ENCODE data around the gene ZFYVE19. TPM values are rescaled to one million over a fixed set of nuclear protein-coding genes. Genes with fewer than 3 reads are reported as not detected.

Gene ZFYVE19
- total and polyA plus RNA-seq, 2 experiments from 2014 or later, result 8.5 to 22.7 TPM

- H3K4me1 ChIP-seq (ENCODE audit: insufficient read depth), result peaks cover 5% of the 10 kb centered on the region; the same call in 1 of the 2 replicates
- H3K36me3 Mint-ChIP-seq (ENCODE audit: low read depth), result no peaks in the 10 kb centered on the region
- H3K27ac Mint-ChIP-seq, result no peak overlapping the region
- 0 out of 3 replicates have a peak, but pooled peaks cover 3% of the 10 kb centered on the region for H3K9me3 Mint-ChIP-seq
- TF ChIP-seq NANOG (IDR thresholded peaks at IDR 0.05; ENCODE audit: borderline replicate concordance), result no peak
- TF ChIP-seq, protein P1, sequence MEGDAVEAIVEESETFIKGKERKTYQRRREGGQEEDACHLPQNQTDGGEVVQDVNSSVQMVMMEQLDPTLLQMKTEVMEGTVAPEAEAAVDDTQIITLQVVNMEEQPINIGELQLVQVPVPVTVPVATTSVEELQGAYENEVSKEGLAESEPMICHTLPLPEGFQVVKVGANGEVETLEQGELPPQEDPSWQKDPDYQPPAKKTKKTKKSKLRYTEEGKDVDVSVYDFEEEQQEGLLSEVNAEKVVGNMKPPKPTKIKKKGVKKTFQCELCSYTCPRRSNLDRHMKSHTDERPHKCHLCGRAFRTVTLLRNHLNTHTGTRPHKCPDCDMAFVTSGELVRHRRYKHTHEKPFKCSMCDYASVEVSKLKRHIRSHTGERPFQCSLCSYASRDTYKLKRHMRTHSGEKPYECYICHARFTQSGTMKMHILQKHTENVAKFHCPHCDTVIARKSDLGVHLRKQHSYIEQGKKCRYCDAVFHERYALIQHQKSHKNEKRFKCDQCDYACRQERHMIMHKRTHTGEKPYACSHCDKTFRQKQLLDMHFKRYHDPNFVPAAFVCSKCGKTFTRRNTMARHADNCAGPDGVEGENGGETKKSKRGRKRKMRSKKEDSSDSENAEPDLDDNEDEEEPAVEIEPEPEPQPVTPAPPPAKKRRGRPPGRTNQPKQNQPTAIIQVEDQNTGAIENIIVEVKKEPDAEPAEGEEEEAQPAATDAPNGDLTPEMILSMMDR (conservative IDR thresholded peaks at IDR 0.05; ENCODE audit: low read depth in 2 of 2), result no peak
- TF ChIP-seq ZNF331 (CRISPR knock-in tag; IDR thresholded peaks at IDR 0.05; ENCODE audit: low read depth), result no peak
- TF ChIP-seq ZNF462 (CRISPR knock-in tag; IDR thresholded peaks at IDR 0.05), result no peak
- TF ChIP-seq EZH2 (IDR thresholded peaks at IDR 0.05; ENCODE audit: low read depth, unreplicated experiment), result no peak
- TF ChIP-seq ZNF114 (CRISPR knock-in tag; IDR thresholded peaks at IDR 0.05), result no peak
- TF ChIP-seq CREB1 (CRISPR knock-in tag; IDR thresholded peaks at IDR 0.05; ENCODE audit: low read depth), result no peak
- TF ChIP-seq EZH2phosphoT487 (IDR thresholded peaks at IDR 0.05; ENCODE audit: unreplicated experiment), result no peak
- TF ChIP-seq, protein P2, sequence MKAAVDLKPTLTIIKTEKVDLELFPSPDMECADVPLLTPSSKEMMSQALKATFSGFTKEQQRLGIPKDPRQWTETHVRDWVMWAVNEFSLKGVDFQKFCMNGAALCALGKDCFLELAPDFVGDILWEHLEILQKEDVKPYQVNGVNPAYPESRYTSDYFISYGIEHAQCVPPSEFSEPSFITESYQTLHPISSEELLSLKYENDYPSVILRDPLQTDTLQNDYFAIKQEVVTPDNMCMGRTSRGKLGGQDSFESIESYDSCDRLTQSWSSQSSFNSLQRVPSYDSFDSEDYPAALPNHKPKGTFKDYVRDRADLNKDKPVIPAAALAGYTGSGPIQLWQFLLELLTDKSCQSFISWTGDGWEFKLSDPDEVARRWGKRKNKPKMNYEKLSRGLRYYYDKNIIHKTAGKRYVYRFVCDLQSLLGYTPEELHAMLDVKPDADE (IDR thresholded peaks at IDR 0.05), result no peak
- TF ChIP-seq, protein P3, sequence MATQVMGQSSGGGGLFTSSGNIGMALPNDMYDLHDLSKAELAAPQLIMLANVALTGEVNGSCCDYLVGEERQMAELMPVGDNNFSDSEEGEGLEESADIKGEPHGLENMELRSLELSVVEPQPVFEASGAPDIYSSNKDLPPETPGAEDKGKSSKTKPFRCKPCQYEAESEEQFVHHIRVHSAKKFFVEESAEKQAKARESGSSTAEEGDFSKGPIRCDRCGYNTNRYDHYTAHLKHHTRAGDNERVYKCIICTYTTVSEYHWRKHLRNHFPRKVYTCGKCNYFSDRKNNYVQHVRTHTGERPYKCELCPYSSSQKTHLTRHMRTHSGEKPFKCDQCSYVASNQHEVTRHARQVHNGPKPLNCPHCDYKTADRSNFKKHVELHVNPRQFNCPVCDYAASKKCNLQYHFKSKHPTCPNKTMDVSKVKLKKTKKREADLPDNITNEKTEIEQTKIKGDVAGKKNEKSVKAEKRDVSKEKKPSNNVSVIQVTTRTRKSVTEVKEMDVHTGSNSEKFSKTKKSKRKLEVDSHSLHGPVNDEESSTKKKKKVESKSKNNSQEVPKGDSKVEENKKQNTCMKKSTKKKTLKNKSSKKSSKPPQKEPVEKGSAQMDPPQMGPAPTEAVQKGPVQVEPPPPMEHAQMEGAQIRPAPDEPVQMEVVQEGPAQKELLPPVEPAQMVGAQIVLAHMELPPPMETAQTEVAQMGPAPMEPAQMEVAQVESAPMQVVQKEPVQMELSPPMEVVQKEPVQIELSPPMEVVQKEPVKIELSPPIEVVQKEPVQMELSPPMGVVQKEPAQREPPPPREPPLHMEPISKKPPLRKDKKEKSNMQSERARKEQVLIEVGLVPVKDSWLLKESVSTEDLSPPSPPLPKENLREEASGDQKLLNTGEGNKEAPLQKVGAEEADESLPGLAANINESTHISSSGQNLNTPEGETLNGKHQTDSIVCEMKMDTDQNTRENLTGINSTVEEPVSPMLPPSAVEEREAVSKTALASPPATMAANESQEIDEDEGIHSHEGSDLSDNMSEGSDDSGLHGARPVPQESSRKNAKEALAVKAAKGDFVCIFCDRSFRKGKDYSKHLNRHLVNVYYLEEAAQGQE (IDR thresholded peaks at IDR 0.05; ENCODE audit: unreplicated experiment), result no peak
- TF ChIP-seq JUNB (IDR thresholded peaks at IDR 0.05; ENCODE audit: unreplicated experiment), result no peak
- no peaks in the 10 kb centered on the region for H4K20me1 ChIP-seq (replicated peaks; ENCODE audit: insufficient read depth)
- no peak overlapping the region for H3K27ac ChIP-seq (ENCODE audit: low read depth)
- H3F3A ChIP-seq (replicated peaks; ENCODE audit: low read depth), result peaks cover 7% of the 10 kb centered on the region; the same call in 1 of the 2 replicates
- no peak overlapping the region for H3K4me3 ChIP-seq
- no peak overlapping the region for H3K4me3 Mint-ChIP-seq
- H3K4me2 ChIP-seq, result no peak overlapping the region
- 0 out of 2 replicates have a peak, but pooled peaks cover 3% of the 10 kb centered on the region for H3K79me2 ChIP-seq (replicated peaks; ENCODE audit: insufficient read depth)
- H2AFZ ChIP-seq, result no peak overlapping the region
- 0 out of 2 replicates have a peak, but pooled peaks cover 4% of the 10 kb centered on the region for H3K27me3 ChIP-seq (ENCODE audit: insufficient read depth)
- H3K4me1 Mint-ChIP-seq, result peaks cover 8% of the 10 kb centered on the region; the same call in 2 of the 3 replicates
- peaks cover 10% of the 10 kb centered on the region for H3K27me3 Mint-ChIP-seq (ENCODE audit: insufficient read depth, low read depth, poor library complexity)
- no peaks in the 10 kb centered on the region for H3K36me3 ChIP-seq (ENCODE audit: insufficient read depth)
- ATAC-seq (no peak), DNase-seq (ENCODE audit: low spot score) (no peak)
- no peaks in the 10 kb centered on the region for H3K9me2 ChIP-seq (ENCODE audit: insufficient read depth)
Observed at GRCh38 chr15:40838756-40839155, 31.9 kb downstream of the ZFYVE19 start.
